Loucy (cell line): ENCODE measurements around the gene PLEKHN1.
"Not testable (repeated sequence)": the region's sequence is repeated elsewhere in the genome, so short reads cannot be mapped to it uniquely, and the experiment has no call there.

Experiments used
- H2AFZ ChIP-seq: fragments of 200-600 bp; sonication (generic); 2 replicates; pipeline ENCODE4 v1.6.0; 2016; ENCODE audit warnings: antibody characterized with exemption, mild to moderate bottlenecking, low read length, moderate library complexity
- H3F3A ChIP-seq: fragments of 200-600 bp; 2 replicates; pipeline ENCODE4 v1.6.0; 2016; ENCODE audit warnings: antibody characterized with exemption, low read depth, mild to moderate bottlenecking
- H3K27me3 ChIP-seq: fragments of 200-600 bp; sonication (generic); 2 replicates; pipeline ENCODE4 v1.6.1; 2014; ENCODE audit warnings: low read length, mild to moderate bottlenecking; ENCODE audit not compliant: insufficient read depth, poor library complexity, severe bottlenecking
- H3K36me3 ChIP-seq: fragments of 200-600 bp; sonication (generic); 2 replicates; pipeline ENCODE4 v1.6.1; 2016; ENCODE audit warnings: low read length; ENCODE audit not compliant: insufficient read depth
- H3K4me1 ChIP-seq: fragments of 200-600 bp; sonication (generic); 2 replicates; pipeline ENCODE4 v1.5.1; 2014; ENCODE audit warnings: low read length, mild to moderate bottlenecking; ENCODE audit not compliant: insufficient read depth, poor library complexity, severe bottlenecking
- H3K4me2 ChIP-seq: fragments of 200-600 bp; sonication (generic); 2 replicates; pipeline ENCODE4 v1.6.0; 2014; ENCODE audit warnings: antibody characterized with exemption, low read length, low read depth, mild to moderate bottlenecking; ENCODE audit not compliant: poor library complexity, severe bottlenecking
- H3K4me3 ChIP-seq: fragments of 200-600 bp; sonication (generic); 2 replicates; pipeline ENCODE4 v1.5.1; 2014; ENCODE audit warnings: low read length, mild to moderate bottlenecking, mixed read lengths; ENCODE audit not compliant: poor library complexity, severe bottlenecking
- H3K79me2 ChIP-seq: fragments of 200-600 bp; sonication (generic); 2 replicates; pipeline ENCODE4 v1.6.1; 2014; ENCODE audit warnings: low read length; ENCODE audit not compliant: insufficient read depth
- H3K9ac ChIP-seq: fragments of 200-600 bp; sonication (generic); 2 replicates; pipeline ENCODE4 v1.6.0; 2014; ENCODE audit warnings: mild to moderate bottlenecking, low read depth, low read length, moderate library complexity; ENCODE audit not compliant: poor library complexity, severe bottlenecking
- H3K9me2 ChIP-seq: fragments of 200-600 bp; sonication (generic); replicated peaks from 2 replicates; pipeline ENCODE4 v1.6.1; 2016; ENCODE audit warnings: low read depth, low read length, mixed read lengths
- H3K9me3 ChIP-seq: fragments of 200-600 bp; sonication (generic); 2 replicates; pipeline ENCODE4 v1.6.1; 2014; ENCODE audit warnings: mild to moderate bottlenecking, antibody characterized with exemption, low read length, low read depth; ENCODE audit not compliant: insufficient read depth
- H4K20me1 ChIP-seq: fragments of 200-600 bp; sonication (generic); 2 replicates; pipeline ENCODE4 v1.6.0; 2014; ENCODE audit warnings: antibody characterized with exemption, low read length, mild to moderate bottlenecking; ENCODE audit not compliant: insufficient read depth, poor library complexity, severe bottlenecking
- CTCF ChIP-seq: fragments of 200-600 bp; sonication (generic); conservative IDR thresholded peaks from 2 replicates; pipeline ENCODE4 v1.5.1; 2014; ENCODE audit warnings: mild to moderate bottlenecking, antibody characterized with exemption, low read length
- EZH2phosphoT487 ChIP-seq: fragments of 200-600 bp; IDR thresholded peaks from 2 replicates; pipeline ENCODE4 v1.6.1; 2018; ENCODE audit warnings: antibody characterized with exemption, mild to moderate bottlenecking, moderate library complexity, borderline replicate concordance

Gene PLEKHN1

DNA sequence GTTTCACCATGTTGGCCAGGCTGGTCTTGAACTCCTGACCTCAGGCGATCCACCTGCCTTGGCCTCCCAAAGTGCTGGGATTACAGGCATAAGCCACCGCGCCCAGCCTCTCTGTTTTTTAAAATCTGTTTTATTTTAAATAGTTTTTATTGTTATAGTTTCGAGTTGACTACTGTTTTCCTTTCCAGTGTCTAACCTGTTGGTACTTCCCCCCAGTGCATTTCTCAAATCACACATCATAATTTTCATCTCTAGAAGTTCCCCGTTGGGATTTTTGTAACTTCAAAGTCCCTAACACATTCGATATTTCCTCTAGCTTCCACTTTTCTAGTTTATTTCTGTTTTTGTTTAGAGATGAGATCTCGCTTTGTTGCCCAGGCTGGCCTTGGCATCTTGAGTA lies 26.1 kb downstream of the PLEKHN1 start:
- no peaks in the 10 kb centered on the region for H3K36me3 ChIP-seq
- H3K4me2 ChIP-seq: no peak overlapping the region
- peaks cover 7% of the 10 kb centered on the region for H4K20me1 ChIP-seq
- H3K27me3 ChIP-seq: no peaks in the 10 kb centered on the region
- H3K79me2 ChIP-seq: no peaks in the 10 kb centered on the region
- no peaks in the 10 kb centered on the region for H3K9me3 ChIP-seq
- no peaks in the 10 kb centered on the region for H3F3A ChIP-seq
- TF ChIP-seq CTCF (no peak), EZH2phosphoT487 (no peak)
- no peak overlapping the region for H2AFZ ChIP-seq
- no peaks in the 10 kb centered on the region for H3K9me2 ChIP-seq
- peaks cover 13% of the 10 kb centered on the region for H3K4me1 ChIP-seq
- H3K4me3 ChIP-seq: no peak overlapping the region
- H3K9ac ChIP-seq: no peak overlapping the region

DNA sequence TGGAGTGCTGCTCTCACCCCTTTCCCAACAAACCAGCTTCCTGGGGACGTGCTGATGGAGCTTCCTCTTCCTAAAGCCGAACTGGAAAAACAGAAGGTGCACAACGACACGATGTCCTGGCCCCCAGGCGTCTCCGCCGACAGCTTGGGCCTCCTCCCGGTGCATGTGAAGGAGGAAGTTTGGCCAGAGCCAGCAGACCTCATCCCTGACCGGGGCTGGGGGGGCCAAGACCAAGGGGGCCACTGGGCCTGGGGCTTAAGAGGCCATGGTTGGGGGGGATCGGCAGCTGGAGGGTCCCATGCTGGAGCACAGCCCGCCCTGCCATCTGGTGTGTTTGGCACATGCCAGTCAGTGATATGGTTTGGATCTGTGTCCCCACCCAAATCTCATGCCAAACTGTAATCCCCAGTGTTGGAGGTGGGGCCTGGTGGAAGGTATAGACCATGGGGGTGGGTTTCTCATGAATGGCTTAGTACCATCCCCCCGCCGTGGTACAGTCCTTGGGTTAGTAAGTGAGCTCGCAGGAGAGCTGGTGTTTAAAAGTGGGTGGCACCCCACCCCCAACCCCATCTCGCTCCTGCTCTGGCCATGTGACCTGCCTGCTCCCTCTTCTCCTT lies 27.2 kb downstream of the PLEKHN1 start:
- H3F3A ChIP-seq: no peaks in the 10 kb centered on the region
- no peak overlapping the region for H3K9ac ChIP-seq
- peaks cover 16% of the 10 kb centered on the region for H3K4me1 ChIP-seq
- no peak for TF ChIP-seq EZH2phosphoT487
- TF ChIP-seq CTCF: no peak
- H3K4me2 ChIP-seq: no peak overlapping the region
- no peak overlapping the region for H3K4me3 ChIP-seq
- no peaks in the 10 kb centered on the region for H3K79me2 ChIP-seq
- no peaks in the 10 kb centered on the region for H3K27me3 ChIP-seq
- no peaks in the 10 kb centered on the region for H3K9me2 ChIP-seq
- no peak overlapping the region for H2AFZ ChIP-seq
- H3K9me3 ChIP-seq: no peaks in the 10 kb centered on the region
- no peaks in the 10 kb centered on the region for H3K36me3 ChIP-seq
- H4K20me1 ChIP-seq: peaks cover 17% of the 10 kb centered on the region

- H3K9me2 ChIP-seq, H3K27me3 ChIP-seq, H3K36me3 ChIP-seq, H3K4me2 ChIP-seq, H3K79me2 ChIP-seq, H2AFZ ChIP-seq, H3K9ac ChIP-seq, H3K9me3 ChIP-seq, H3K4me3 ChIP-seq, H3F3A ChIP-seq: not testable (repeated sequence)
- H3K4me1 ChIP-seq: peaks cover 16% of the 10 kb centered on the region
- H4K20me1 ChIP-seq: peaks cover 17% of the 10 kb centered on the region
Measured at GRCh38 chr1:994546-994945, 28.3 kb downstream of the PLEKHN1 start.
